Breast epithelium (tissue), 3 donors: ENCODE measurements around the gene MYLK3.

Experiments
- POLR2A ChIP-seq: fragments of 450-650 bp; IDR thresholded peaks from one replicate; pipeline ENCODE4 v1.6.1; 2016; ENCODE audit warnings: antibody characterized with exemption, mild to moderate bottlenecking, moderate library complexity
- TF ChIP-seq, protein P1 (sequence below), 3 donors: fragments of 450-650 bp; IDR thresholded peaks; one replicate each; pipeline ENCODE4 v1.5.1; 2016 to 2017; ENCODE audit warnings: antibody characterized with exemption in 3 of 3, mild to moderate bottlenecking in 3 of 3, moderate library complexity in 3 of 3

DNA sequence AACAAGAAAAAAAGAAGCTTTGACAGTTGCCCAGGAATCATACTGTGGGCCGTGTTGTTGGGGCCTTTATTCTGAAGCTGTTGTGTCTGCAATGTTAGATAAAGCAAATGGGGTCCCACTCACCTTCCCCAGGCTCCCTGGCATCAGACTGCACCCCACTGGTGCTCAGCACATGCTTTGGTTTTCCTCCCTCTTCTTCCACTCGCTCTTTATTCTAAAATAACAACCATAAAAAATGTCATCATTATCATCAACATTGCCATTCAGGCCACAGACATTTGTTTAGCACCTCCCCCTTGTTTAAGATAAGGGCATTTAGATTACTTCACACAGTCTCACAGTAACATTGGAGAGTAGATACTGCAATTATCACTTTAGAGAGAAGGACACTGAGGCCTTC, 8.2 kb downstream of the MYLK3 start:
- TF ChIP-seq POLR2A = no peak
- TF ChIP-seq, protein P1, sequence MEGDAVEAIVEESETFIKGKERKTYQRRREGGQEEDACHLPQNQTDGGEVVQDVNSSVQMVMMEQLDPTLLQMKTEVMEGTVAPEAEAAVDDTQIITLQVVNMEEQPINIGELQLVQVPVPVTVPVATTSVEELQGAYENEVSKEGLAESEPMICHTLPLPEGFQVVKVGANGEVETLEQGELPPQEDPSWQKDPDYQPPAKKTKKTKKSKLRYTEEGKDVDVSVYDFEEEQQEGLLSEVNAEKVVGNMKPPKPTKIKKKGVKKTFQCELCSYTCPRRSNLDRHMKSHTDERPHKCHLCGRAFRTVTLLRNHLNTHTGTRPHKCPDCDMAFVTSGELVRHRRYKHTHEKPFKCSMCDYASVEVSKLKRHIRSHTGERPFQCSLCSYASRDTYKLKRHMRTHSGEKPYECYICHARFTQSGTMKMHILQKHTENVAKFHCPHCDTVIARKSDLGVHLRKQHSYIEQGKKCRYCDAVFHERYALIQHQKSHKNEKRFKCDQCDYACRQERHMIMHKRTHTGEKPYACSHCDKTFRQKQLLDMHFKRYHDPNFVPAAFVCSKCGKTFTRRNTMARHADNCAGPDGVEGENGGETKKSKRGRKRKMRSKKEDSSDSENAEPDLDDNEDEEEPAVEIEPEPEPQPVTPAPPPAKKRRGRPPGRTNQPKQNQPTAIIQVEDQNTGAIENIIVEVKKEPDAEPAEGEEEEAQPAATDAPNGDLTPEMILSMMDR (IDR thresholded peaks at IDR 0.05) = no peak
